Stimulated activated CD8-positive, alpha-beta memory T cell treated with anti-CD3 and anti-CD28 coated beads, Interleukin-4, amount 100 ng/mL, for 48 hours (primary cell): Measurements from ENCODE around the gene MAP2K5.

Experiments
- DNase-seq: peaks from one replicate; pipeline ENCODE4 v3.0.0-alpha.2; 2020

The MAP2K5 gene

DNA sequence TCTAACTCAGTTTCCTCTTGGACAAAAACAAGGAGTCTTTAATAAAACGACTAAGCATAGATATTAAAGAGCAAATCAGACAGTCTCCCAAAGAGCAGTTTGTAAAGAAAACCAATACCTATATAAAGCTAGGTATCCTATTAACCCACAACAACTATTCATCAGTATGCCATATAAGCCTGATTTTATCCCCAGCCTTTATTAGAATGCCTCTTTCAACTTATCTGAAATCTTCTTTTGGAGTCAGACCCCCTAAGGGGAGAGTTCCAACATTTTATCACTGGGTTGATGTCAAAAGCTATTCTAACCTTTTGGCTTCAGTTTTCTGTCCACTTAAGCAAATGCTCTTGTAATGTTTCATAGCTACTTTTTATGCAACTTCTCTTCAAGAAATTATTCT lies 17.8 kb downstream of the MAP2K5 start:
- DNase-seq: no peak

DNA sequence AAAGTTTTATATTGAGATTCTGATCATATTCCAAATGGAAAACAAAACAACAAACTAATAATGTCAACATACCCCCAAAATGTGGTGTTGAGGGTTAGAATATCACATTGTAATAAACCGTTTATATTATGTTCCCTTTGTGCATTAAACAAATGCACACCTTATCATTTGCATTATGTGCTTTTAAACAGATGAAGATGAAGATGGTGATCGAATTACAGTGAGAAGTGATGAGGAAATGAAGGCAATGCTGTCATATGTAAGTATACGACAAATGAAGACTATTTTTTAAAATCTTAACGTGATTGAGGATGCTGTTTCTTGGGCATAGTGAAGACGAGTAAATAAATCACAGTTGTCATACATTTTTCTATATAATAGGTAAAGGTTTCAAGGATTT lies 20.6 kb downstream of the MAP2K5 start:
- DNase-seq: no peak

- DNase-seq: no peak
These were observed 21.8 kb downstream of the MAP2K5 start for GRCh38 chr15:67564021-67564967.

GRCh38 chr15:67564968-67565345 lies 22.5 kb downstream of the MAP2K5 start:
- DNase-seq: no peak

DNA sequence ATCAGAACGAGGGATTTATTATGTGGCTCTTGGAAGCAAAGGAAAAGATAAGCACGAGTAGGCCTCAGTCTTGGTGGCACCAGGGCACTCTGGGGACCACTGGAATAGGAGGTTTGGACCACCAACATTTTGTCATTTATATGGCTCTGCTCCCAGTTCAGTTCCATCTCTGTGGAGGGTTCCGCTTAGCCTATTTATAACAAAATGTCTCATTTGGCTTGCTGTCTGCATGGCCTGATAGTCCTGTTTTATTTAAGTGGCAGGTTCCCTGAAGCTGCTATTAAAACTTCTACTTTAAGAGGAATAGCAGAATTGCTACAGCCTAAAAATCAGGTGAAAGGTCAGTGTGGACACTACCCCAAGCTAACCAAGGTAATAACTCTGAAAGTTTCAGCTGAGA lies 27.2 kb downstream of the MAP2K5 start:
- no peak for DNase-seq

GRCh38 chr15:67570875-67571647 lies 28.6 kb downstream of the MAP2K5 start:
- DNase-seq: no peak

GRCh38 chr15:67571648-67572415 lies 29.3 kb downstream of the MAP2K5 start:
- DNase-seq: no peak

DNA sequence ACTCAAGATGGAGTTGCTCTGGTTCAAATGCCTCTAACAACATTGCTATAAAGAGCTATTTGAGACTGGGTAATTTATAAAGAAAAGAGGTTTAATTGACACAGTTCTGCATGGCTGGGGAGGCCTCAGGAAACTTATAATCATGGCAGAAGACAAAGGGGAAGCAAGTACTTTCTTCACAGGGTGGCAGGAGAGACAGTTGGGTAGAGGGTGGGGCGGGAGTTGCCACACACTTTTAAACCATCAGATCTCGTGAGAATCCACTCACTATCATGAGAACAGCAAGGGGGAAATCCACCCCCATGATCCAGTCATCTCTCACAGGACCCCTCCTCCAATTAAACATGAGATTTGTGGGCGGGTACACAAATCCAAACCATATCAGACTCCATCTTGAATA lies 30.7 kb downstream of the MAP2K5 start:
- no peak for DNase-seq

GRCh38 chr15:67575039-67575502 lies 32.6 kb downstream of the MAP2K5 start:
- no peak for DNase-seq

DNA sequence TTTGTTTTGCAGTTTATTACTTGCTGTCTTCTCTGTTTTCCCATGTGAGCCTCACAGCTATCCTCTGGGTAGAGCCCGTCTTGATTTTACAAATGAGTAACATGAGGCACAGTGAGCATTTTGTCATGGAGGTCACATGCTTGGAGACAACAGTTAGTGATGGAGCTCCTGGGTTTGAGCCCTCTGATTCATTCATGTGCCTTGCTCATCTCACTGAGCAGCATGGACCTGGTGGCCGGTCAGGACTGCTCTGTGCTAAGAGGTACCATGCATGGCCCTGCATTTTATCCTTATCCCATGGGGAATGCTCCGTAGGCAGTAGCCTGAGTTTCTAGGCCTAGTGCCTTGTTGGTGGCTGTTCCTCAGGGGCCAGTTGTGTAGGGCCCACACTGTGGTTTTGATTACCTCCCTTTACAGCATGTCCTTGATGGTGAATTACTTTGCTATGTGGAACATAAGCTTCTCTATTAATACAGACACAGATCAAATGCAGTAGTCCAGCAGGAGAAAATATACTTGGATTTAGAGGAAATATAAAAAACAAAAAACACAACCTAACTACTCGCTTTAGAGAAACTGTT lies 35.6 kb downstream of the MAP2K5 start:
- no peak for DNase-seq

DNA sequence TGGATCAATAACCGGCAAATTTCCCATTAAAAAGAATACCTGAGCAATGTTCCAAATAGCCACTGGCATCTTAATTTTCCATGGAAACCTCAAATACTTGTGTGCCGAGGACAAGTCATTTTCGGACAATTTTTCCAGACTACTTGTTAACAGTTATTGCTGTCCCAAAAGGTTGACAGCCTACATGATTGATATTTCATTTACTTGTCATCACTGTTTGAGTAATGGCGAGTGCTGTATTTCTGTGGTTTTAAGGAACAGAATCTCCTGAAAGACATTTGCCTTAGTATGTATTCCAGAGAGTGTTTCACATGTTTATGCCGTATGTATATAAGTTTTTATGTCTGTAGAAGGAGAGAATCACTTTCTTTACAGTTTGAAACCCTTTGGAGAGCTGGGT lies 36.7 kb downstream of the MAP2K5 start:
- no peak for DNase-seq

DNA sequence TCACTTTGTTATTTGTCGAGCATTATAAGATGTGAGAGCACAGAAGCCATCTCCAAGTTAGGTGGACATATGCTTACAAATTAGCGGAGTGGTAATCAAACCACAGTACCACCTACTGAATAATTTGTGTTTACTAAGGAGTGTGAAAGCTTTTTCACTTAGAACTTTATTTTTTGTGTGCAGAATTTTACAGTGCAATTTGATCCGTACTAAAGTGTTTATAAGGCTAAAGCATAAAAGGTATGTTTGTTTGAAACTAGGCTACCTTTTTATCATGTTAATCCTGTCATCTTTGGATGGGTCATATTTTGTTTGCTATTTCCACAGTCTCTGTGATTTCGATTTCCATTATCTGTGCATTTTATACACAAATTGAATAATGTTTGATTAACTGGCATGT lies 37.5 kb downstream of the MAP2K5 start:
- DNase-seq: no peak

DNA sequence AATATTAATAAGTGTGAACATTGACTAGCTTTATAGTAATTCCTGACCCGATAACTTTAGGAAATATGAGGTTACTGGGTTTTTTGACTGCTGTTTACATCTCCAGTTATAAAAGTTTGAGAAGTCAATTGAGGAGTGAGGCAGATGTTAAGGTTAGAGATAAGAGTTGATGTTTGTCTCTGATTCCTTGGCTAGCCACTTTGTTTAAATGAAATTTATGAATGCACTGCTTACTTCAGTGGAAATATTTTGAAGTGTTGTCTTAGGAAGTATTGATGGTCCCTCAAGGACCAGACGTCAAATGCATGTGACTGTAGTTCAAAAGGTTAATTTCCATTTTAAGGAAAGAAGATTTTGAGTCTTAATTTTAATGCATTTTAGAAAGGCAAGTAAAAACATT lies 41.7 kb downstream of the MAP2K5 start:
- no peak for DNase-seq

- DNase-seq: no peak
These were observed 43.2 kb downstream of the MAP2K5 start for GRCh38 chr15:67585681-67586080.

DNA sequence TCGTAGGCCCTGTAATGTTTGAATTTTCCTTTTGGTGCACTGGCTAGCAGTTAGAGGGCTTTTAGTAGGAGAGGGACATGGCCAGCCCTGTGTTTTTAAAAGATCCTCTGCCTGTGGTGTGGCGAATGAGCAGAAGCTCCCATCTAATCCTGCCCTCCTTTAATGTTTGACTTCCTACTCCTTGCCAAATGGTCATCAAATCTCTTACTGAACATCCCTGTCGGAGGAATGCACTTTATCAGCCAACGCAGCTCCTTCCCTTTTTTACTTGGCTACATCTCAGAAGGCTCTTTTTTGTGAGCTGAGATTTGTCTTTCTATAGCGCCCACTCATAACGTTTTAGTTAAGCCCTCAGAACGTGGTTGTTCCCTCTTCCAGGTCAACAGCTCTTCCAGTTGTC lies 44.8 kb downstream of the MAP2K5 start:
- DNase-seq: no peak

DNA sequence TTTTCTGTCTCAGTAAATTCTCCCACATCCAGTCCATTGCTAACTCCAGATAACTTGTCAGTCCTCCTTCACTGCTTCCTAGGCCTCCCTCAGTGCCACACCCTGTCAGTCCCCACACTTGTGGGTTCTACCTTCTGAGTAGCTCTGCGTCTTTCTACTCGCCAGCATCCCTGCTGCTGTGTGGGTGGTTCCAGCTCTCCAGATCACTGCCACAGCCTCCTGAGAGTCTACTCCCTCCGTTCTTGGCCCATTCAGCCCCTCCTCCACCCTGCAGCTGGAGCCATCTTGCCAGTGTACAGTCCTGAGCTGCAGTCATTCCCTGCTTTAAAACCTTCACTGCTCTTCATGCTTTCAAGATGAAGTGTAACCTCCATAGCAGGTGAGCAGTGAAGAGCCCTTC lies 45.3 kb downstream of the MAP2K5 start:
- no peak for DNase-seq

- no peak for DNase-seq
These were observed 47.7 kb downstream of the MAP2K5 start for GRCh38 chr15:67590191-67590590.

DNA sequence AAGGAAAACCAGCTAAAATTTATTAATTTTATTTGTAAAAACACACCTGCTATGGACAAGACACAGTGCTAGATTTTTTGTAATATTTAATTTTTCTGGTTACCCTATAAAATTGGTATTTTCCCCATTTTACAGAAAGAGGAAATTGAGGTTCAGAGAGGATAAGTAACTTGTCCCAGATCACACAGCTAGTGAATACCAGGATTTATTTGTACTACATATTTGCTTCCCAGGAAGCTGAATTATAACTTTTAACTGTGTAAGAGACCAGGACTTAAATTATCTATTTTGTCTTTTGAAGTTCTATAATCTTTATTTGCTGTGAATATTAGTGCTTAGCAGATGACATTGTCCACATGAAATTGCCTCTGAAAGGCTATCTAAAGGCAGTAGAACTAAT lies 49.7 kb downstream of the MAP2K5 start:
- no peak for DNase-seq

DNA sequence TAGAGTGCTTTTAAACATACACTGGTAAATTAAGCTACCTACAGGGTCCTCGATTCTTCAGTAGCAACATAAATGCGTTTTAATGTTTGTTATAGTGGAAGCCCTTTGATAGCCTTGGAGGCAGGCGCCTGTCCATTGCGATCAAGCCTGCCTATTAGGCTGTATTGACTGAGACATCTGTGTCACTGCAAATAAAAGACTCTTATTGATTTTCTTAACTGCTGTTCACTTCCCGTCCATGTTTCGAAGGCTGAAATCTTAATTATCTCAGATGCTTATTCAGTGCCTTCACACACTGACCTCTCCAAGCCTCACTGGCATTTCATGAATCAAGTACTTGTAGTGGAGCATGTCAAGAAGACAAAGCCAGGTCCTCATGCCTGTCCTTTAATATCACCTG lies 51.1 kb downstream of the MAP2K5 start:
- no peak for DNase-seq

DNA sequence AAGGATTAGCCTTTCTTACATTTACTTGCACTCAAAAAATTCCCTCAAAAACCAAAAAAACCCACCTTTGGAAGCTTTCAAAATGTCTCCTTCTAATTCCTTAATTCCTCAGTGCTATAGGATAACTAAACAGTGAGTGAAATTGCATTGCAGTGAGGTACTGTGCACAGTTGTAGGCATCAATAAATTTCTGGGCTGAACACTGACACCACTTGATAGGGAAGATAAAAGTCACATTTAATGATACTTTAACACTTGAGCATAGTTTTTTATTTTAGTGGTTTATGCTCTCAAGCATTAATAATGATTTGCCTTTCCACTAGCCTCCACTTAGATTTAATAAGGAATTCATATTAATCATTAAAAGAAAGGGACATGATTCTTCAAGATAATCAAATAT lies 52.3 kb downstream of the MAP2K5 start:
- no peak for DNase-seq

DNA sequence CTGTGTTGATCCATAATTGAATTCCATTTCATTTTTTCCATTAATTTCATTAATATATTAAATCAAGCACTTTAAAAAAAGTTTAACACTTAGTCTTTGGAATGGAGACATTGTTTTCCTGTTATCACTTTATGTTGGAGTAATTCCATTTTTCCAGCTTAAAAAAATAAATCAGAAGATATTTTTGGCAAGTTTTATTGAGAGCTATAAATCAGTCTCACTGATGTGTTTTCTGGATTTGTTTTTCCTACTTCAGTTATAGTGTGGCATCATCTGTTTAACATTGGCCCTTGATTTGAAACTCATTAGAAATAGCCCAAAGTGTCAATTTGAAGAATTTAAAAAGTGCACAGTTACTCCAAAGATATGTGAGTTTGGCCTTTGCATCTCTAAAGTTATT lies 53.1 kb downstream of the MAP2K5 start:
- no peak for DNase-seq

- DNase-seq: no peak
These were observed 58.6 kb downstream of the MAP2K5 start for GRCh38 chr15:67601073-67601472.

- no peak for DNase-seq
These were observed 60.6 kb downstream of the MAP2K5 start for GRCh38 chr15:67603063-67603462.
